K562 (cell line): Measurements from ENCODE around the gene RPS6KA4. TPM values are rescaled to one million over a fixed set of nuclear protein-coding genes. Genes with fewer than 3 reads are reported as not detected.

Experiments
- BACH1 ChIP-seq: fragments of 200-800 bp; sonication (Bioruptor generic); IDR thresholded peaks from 2 replicates; pipeline ENCODE4 v1.6.1; 2016; ENCODE audit warnings: missing genetic modification characterization, missing compliant biosample characterization
- CBX1 ChIP-seq: sonication (generic); IDR thresholded peaks from 2 replicates; pipeline ENCODE4 v1.6.1; 2016; ENCODE audit warnings: antibody characterized with exemption, low read depth, mild to moderate bottlenecking
- EP400 ChIP-seq: fragments of 450-650 bp; IDR thresholded peaks from 2 replicates; pipeline ENCODE4 v1.6.1; 2017; ENCODE audit warnings: antibody characterized with exemption, mild to moderate bottlenecking, moderate library complexity
- ETV6 ChIP-seq, 3 experiments: fragments of 150-350 bp in 1 of 3; sonication (generic) in 1 of 3; formaldehyde crosslinking in 1 of 3; IDR thresholded peaks; 2 replicates each; pipeline versions ENCODE4 v1.6.1 to v1.8.0; 2014 to 2022; ENCODE audit warnings: borderline replicate concordance in 2 of 3, low read depth in 2 of 3, antibody characterized with exemption in 1 of 3, low read length in 1 of 3, mild to moderate bottlenecking in 1 of 3, missing genetic modification reagents in 1 of 3
- HBP1 ChIP-seq: fragments of 450-650 bp; formaldehyde crosslinking; IDR thresholded peaks from 2 replicates; pipeline ENCODE4 v1.4.0; 2022; ENCODE audit warnings: missing genetic modification characterization
- HDGF ChIP-seq: fragments of 450-650 bp; IDR thresholded peaks from 2 replicates; pipeline ENCODE4 v1.6.1; 2016
- HIVEP1 ChIP-seq: fragments of 250-450 bp; sonication (Bioruptor Pico); IDR thresholded peaks from 2 replicates; pipeline ENCODE4 v1.4.0; 2020; ENCODE audit warnings: mild to moderate bottlenecking
- HLTF ChIP-seq: fragments of 450-650 bp; IDR thresholded peaks from 2 replicates; pipeline ENCODE4 v1.6.1; 2016
- HNRNPK ChIP-seq: fragments of 200-400 bp; formaldehyde crosslinking; IDR thresholded peaks from one replicate; pipeline ENCODE4 v1.6.1; 2018; ENCODE audit warnings: mild to moderate bottlenecking, low read depth, low read length; ENCODE audit not compliant: poor library complexity, severe bottlenecking
- HNRNPLL ChIP-seq: fragments of 200-400 bp; formaldehyde crosslinking; IDR thresholded peaks from 2 replicates; pipeline ENCODE4 v1.6.1; 2017; ENCODE audit warnings: low read length, low read depth, mild to moderate bottlenecking; ENCODE audit not compliant: poor library complexity, severe bottlenecking
- MCM5 ChIP-seq: fragments of 450-650 bp; IDR thresholded peaks from 2 replicates; pipeline ENCODE4 v1.6.1; 2016; ENCODE audit warnings: low read depth
- OTX1 ChIP-seq: fragments of 450-650 bp; formaldehyde crosslinking; IDR thresholded peaks from 2 replicates; pipeline ENCODE4 v1.4.0; 2022; ENCODE audit warnings: mild to moderate bottlenecking
- PREB ChIP-seq: sonication (generic); formaldehyde crosslinking; IDR thresholded peaks from 2 replicates; pipeline ENCODE4 v1.8.1; 2023; ENCODE audit warnings: mild to moderate bottlenecking, missing genetic modification reagents
- RBM17 ChIP-seq: fragments of 200-400 bp; formaldehyde crosslinking; IDR thresholded peaks from 2 replicates; pipeline ENCODE4 v1.6.1; 2017; ENCODE audit warnings: low read depth, mild to moderate bottlenecking, low read length, borderline replicate concordance
- SLC30A9 ChIP-seq: fragments of 250-450 bp; sonication (Bioruptor Pico); IDR thresholded peaks from 2 replicates; pipeline ENCODE4 v1.8.0; 2022; ENCODE audit warnings: mild to moderate bottlenecking, moderate library complexity
- TAF7 ChIP-seq: fragments of 450-650 bp; IDR thresholded peaks from 2 replicates; pipeline ENCODE4 v1.6.1; 2016; ENCODE audit warnings: missing genetic modification characterization, missing compliant biosample characterization
- U2AF1 ChIP-seq: fragments of 200-400 bp; formaldehyde crosslinking; optimal IDR thresholded peaks from 2 replicates; pipeline ENCODE3; 2017; ENCODE audit warnings: mild to moderate bottlenecking, low read depth, low read length, moderate library complexity
- UBTF ChIP-seq, 2 experiments: IDR thresholded peaks; 2 replicates each; pipeline ENCODE4 v1.6.1; 2012; ENCODE audit warnings: improper control_type of control experiment in 2 of 2, low read depth in 2 of 2, low read length in 2 of 2, borderline replicate concordance in 1 of 2
- ZBTB17 ChIP-seq: fragments of 450-650 bp; formaldehyde crosslinking; IDR thresholded peaks from 2 replicates; pipeline ENCODE4 v1.4.0; 2020; ENCODE audit warnings: mild to moderate bottlenecking
- ZC3H11A ChIP-seq: IDR thresholded peaks from 2 replicates; pipeline ENCODE4 v1.6.1; 2012; ENCODE audit warnings: low read depth, low read length, improper control_type of control experiment
- ZNF165 ChIP-seq: fragments of 250-450 bp; sonication (Bioruptor Pico); IDR thresholded peaks from 2 replicates; pipeline ENCODE4 v1.4.0; 2020; ENCODE audit warnings: borderline replicate concordance
- ZNF444 ChIP-seq: fragments of 250-450 bp; sonication (Bioruptor Pico); IDR thresholded peaks from 2 replicates; pipeline ENCODE4 v1.4.0; 2020; ENCODE audit warnings: mild to moderate bottlenecking, moderate library complexity
- ZNF57 ChIP-seq: fragments of 450-650 bp; formaldehyde crosslinking; IDR thresholded peaks from 2 replicates; pipeline ENCODE4 v1.4.0; 2020; ENCODE audit warnings: mild to moderate bottlenecking, moderate library complexity
- ZNF79 ChIP-seq: fragments of 250-450 bp; sonication (Bioruptor Pico); IDR thresholded peaks from 2 replicates; pipeline ENCODE4 v1.4.0; 2020; ENCODE audit warnings: low read depth, mild to moderate bottlenecking, moderate library complexity
- polyA plus RNA-seq, 8 experiments: library from polyadenylated mRNA; depleted of rRNA in 4 of 8; stranded (reverse) in 5 of 8; unstranded in 3 of 8; fragments of >200 nt; fragmentation: Nextera tagmentation in 2 of 8; fragmentation: Illumina TruSeq in 1 of 8; extraction: Ambion mirVana in 2 of 8; extraction: Trizol in 1 of 8; gene quantifications; 2 replicates each; pipeline versions ENCODE4 v1.2.1 to v1.2.3, GENCODE V29; 2011 to 2014; ENCODE audit warnings: inconsistent platforms in 1 of 8, missing spikeins in 1 of 8
- total RNA-seq, 7 experiments: library from RNA; depleted of rRNA in 6 of 7; stranded (reverse); fragments of >200 nt in 6 of 7; fragmentation: Illumina TruSeq in 2 of 7; extraction: Trizol in 2 of 7; gene quantifications; 2 replicates each; pipeline versions ENCODE4 v1.2.1 to v1.2.3, GENCODE V29; 2011 to 2021; ENCODE audit warnings: low replicate concordance in 1 of 7

The RPS6KA4 gene
- total and polyA plus RNA-seq, 9 of the 15 experiments (the other 6 are each of a cell fraction or from before 2014, with no cell fraction given) = 0.15 to 23.8 (median 9.8) TPM

GRCh38 chr11:64372802-64373597 lies 14.0 kb downstream of the RPS6KA4 start (continued):
- no peak; the same call in 1 of the 2 replicates for TF ChIP-seq HBP1 (CRISPR knock-in tag)
- TF ChIP-seq HDGF = no peak
- TF ChIP-seq HNRNPK = no peak
- TF ChIP-seq HNRNPLL = no peak
- peak; percentile 93; the same call in 1 of the 2 replicates for TF ChIP-seq PREB
- TF ChIP-seq ZNF79 (CRISPR knock-in tag) = no peak
- no peak for TF ChIP-seq ZC3H11A
- no peak for TF ChIP-seq ZBTB17 (CRISPR knock-in tag)
- no peak for TF ChIP-seq SLC30A9 (CRISPR knock-in tag)
- no peak for TF ChIP-seq RBM17
- no peak for TF ChIP-seq ETV6 (IDR thresholded peaks at IDR 0.05; ENCODE audit: borderline replicate concordance in 1 of 2, low read depth in 2 of 2, low read length in 1 of 2)
- no peak for TF ChIP-seq ETV6 (CRISPR knock-in tag; IDR thresholded peaks at IDR 0.05; ENCODE audit: borderline replicate concordance)
- TF ChIP-seq CBX1 = no peak
- TF ChIP-seq HIVEP1 (CRISPR knock-in tag) = no peak
- TF ChIP-seq HLTF = no peak
- no peak for TF ChIP-seq UBTF (IDR thresholded peaks at IDR 0.05; ENCODE audit: borderline replicate concordance in 1 of 2, low read depth in 2 of 2, low read length in 2 of 2)
- no peak for TF ChIP-seq EP400
- TF ChIP-seq BACH1 (tag) = no peak
- TF ChIP-seq OTX1 (CRISPR knock-in tag) = peak; percentile 33; the same call in 1 of the 2 replicates
- no peak for TF ChIP-seq MCM5
- TF ChIP-seq TAF7 (tag) = no peak
- TF ChIP-seq ZNF444 (CRISPR knock-in tag) = no peak
- TF ChIP-seq U2AF1 = no peak
- no peak for TF ChIP-seq ZNF57
- TF ChIP-seq ZNF165 (CRISPR knock-in tag) = no peak
- TF ChIP-seq, all 486 proteins: peak for 50
